ENCODE measurements around the gene HSF5. TPM values are rescaled to one million over a fixed set of nuclear protein-coding genes. Genes with fewer than 3 reads are reported as not detected.

HSF5 gene
- total RNA-seq, 4 donors from 2014 or later, result not detected

- DNase-seq (ENCODE audit: low spot score in 2 of 2), result no peak
- Histone ChIP-seq H3K4me3 (no peak overlapping the region), H3K36me3 (no peaks in the 10 kb centered on the region), H3K4me1 (peaks cover 23% of the 10 kb centered on the region), H3K27me3 (no peaks in the 10 kb centered on the region), H3K27ac (no peak overlapping the region), H3K9me3 (no peaks in the 10 kb centered on the region)
- TF ChIP-seq POLR2AphosphoS5 (IDR thresholded peaks at IDR 0.05) (no peak), CTCF (IDR thresholded peaks at IDR 0.05) (no peak), EP300 (IDR thresholded peaks at IDR 0.05) (no peak), POLR2A (IDR thresholded peaks at IDR 0.05) (no peak)
- WGBS, result 94% methylated on average over 1 of the region's 1 CpG
These were observed 105.4 kb downstream of the HSF5 start for GRCh38 chr17:58382872-58383242.

- Histone ChIP-seq H3K36me3 (no peaks in the 10 kb centered on the region), H3K27ac (no peak overlapping the region), H3K4me3 (no peak overlapping the region), H3K4me1 (peaks cover 25% of the 10 kb centered on the region), H3K27me3 (no peaks in the 10 kb centered on the region), H3K9me3 (no peaks in the 10 kb centered on the region)
- no peak for DNase-seq (ENCODE audit: low spot score in 2 of 2)
- TF ChIP-seq CTCF (IDR thresholded peaks at IDR 0.05) (no peak), POLR2AphosphoS5 (IDR thresholded peaks at IDR 0.05) (no peak), POLR2A (IDR thresholded peaks at IDR 0.05) (no peak), EP300 (IDR thresholded peaks at IDR 0.05) (no peak)
- WGBS, result 53% methylated on average over 4 of the region's 4 CpGs
These were observed 105.9 kb downstream of the HSF5 start for GRCh38 chr17:58382108-58382871.

DNA sequence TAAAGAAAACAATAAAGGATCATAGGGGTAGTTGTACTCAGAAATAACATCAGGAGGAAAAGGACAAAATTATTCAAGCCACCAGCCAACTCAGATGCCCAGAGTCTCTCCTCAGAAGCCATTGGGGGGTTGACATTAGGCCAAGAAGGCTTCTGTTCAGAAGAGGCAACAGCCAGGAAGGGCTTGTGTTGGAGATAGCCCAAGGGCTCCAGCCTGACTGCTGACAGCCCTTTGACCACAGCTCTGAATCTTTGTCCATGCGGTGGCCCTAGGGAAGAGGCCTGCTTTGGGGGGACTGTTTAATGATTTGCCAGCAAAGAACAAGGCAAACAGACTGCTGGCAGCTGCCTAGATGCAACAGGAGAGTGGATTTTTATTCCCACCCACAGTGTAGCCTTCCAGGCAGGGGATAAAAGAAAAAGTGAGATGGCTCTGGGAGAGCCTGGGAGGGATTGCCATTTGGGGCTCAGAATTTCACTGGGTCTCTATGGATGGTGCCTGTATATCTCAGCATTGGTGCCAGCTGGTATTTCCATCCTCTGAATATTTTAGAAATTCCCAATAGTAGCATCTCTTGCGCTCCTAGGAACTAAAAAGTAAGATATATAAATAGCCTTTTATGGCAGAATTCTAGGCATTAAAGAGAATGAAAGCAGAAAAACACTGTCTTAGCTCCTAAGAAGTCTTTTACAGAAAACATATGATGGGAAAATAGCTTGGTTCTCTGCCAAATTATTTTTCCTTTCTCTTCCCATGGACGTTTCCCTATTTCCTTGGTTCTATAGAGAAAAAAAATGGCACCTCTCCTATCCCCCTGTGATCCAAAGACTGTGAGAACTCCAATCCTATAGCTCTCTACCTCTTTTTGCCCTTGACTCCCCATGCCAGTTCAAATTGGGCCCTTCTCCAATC, 106.8 kb downstream of the HSF5 start:
- WGBS, result 39% methylated on average over 3 of the region's 3 CpGs
- DNase-seq (ENCODE audit: low spot score in 2 of 2), result no peak
- Histone ChIP-seq H3K27me3 (no peaks in the 10 kb centered on the region), H3K4me3 (no peak overlapping the region), H3K4me1 (peaks cover 33% of the 10 kb centered on the region), H3K27ac (no peak overlapping the region), H3K36me3 (no peaks in the 10 kb centered on the region), H3K9me3 (no peaks in the 10 kb centered on the region)
- TF ChIP-seq POLR2AphosphoS5 (IDR thresholded peaks at IDR 0.05) (no peak), POLR2A (IDR thresholded peaks at IDR 0.05) (no peak), CTCF (IDR thresholded peaks at IDR 0.05) (no peak), EP300 (IDR thresholded peaks at IDR 0.05) (no peak)

DNA sequence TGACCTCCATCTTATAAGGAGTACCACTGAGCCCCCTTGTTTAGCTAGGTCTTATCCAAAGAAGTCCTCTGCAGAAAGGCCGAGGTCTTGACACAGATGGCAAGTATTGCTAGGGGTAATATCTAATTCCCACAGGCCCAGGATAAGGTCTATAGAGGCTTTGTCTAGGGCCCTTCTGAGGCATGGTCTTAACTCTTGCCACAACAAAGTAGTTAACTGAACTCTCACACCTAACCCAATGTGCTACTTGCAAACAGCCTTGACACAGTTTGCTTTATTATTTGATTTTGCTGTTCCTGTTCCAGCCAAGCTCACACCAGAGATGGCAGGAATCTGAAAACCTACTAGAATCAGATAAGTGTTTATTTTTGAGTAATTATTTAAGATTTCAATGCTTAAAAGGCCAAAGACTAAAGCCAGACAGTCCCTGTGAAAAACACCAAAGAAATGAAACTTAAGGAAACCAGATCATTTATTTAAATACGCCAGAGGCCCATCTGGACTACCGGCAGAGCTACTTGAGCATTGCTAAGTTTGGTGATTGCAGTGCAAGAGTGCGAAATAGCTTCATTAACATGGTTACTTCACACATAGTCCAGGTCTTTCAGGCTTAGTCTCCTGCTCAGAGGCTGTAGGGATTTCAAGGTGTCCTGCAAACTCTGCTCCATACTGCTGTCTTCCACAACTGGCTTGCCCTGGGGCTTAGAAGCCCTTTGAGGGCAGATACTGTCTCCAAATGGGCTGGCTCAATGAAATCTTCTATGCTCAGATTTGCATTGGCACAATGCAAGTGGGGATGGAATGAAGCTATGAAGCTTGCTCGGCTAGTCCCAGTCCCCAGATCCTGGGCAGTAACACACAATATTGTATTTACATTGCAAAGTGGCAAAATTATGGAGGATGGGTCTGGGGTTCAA, 107.7 kb downstream of the HSF5 start:
- H3K27ac ChIP-seq, result no peak overlapping the region
- no peak for DNase-seq (ENCODE audit: low spot score in 2 of 2)
- H3K27me3 ChIP-seq, result no peaks in the 10 kb centered on the region
- 89% methylated on average over 5 of the region's 5 CpGs for WGBS
- no peak overlapping the region for H3K4me3 ChIP-seq
- peaks cover 37% of the 10 kb centered on the region for H3K4me1 ChIP-seq
- no peak for TF ChIP-seq POLR2AphosphoS5 (IDR thresholded peaks at IDR 0.05)
- TF ChIP-seq EP300 (IDR thresholded peaks at IDR 0.05), result no peak
- no peaks in the 10 kb centered on the region for H3K36me3 ChIP-seq
- H3K9me3 ChIP-seq, result no peaks in the 10 kb centered on the region

DNA sequence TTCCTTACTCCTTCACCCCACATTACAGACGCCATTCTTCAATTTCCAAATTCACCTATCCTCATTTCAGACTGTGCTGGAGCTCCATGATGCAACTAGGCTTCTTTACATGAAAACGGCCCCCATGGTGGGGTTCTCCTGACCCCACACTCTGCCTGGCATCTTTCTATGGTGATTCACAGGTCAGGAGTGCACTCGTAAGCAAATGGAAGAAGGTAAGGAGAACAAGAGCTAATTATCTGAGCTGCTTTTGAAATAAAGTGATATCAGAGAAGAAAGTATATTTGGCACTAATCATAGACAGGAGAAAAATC, 108.7 kb downstream of the HSF5 start:
- no peaks in the 10 kb centered on the region for H3K27me3 ChIP-seq
- H3K36me3 ChIP-seq, result no peaks in the 10 kb centered on the region
- no peaks in the 10 kb centered on the region for H3K9me3 ChIP-seq
- TF ChIP-seq CTCF (IDR thresholded peaks at IDR 0.05) (no peak), EP300 (IDR thresholded peaks at IDR 0.05) (no peak), POLR2A (IDR thresholded peaks at IDR 0.05) (no peak), POLR2AphosphoS5 (IDR thresholded peaks at IDR 0.05) (no peak)
- no peak for DNase-seq (ENCODE audit: low spot score in 2 of 2)
- H3K4me1 ChIP-seq, result peaks cover 32% of the 10 kb centered on the region
- H3K4me3 ChIP-seq, result no peak overlapping the region
- 81% methylated on average over 3 of the region's 3 CpGs for WGBS
- H3K27ac ChIP-seq, result no peak overlapping the region

Data from suprapubic skin (tissue), 4 donors.